ENCODE data around the gene KCNH3.
"Not testable (repeated sequence)": the region's sequence is repeated elsewhere in the genome, so short reads cannot be mapped to it uniquely, and the experiment has no call there.

KCNH3 gene

GRCh38 chr12:49588721-49589516 is 50.1 kb downstream of the KCNH3 start:
- no peak for DNase-seq

GRCh38 chr12:49598527-49598926 is 59.7 kb downstream of the KCNH3 start:
- DNase-seq: no peak

GRCh38 chr12:49599961-49600360 is 61.1 kb downstream of the KCNH3 start:
- no peak for DNase-seq

- no peak for DNase-seq
These were observed 64.9 kb downstream of the KCNH3 start for GRCh38 chr12:49603721-49604120.

- DNase-seq: no peak
These were observed 66.0 kb downstream of the KCNH3 start for GRCh38 chr12:49604856-49605255.

- not testable (repeated sequence) for DNase-seq
These were observed 66.7 kb downstream of the KCNH3 start, which contains the start of gene FAM186B for GRCh38 chr12:49605539-49605938. Gene FAM186B (minus strand): TSS chr12:49605639. CDS start chr12:49605477, 162 bp downstream.

Measured in NCI-H1092 treated with DMSO at 0.1 percent for 48 hours (cell line).